Right atrium auricular region (tissue), 2 donors: ENCODE data around the gene METTL14. TPM values are rescaled to one million over a fixed set of nuclear protein-coding genes. Genes with fewer than 3 reads are reported as not detected.

Experiments used
- DNase-seq: peaks from one replicate; pipeline ENCODE4 v3.0.0-alpha.2; 2019; ENCODE audit warnings: low spot score
- H3K27ac ChIP-seq, 2 donors: fragments of 200-600 bp; sonication (generic); 1 replicate in 1 of 2; 2 replicates in 1 of 2; pipeline ENCODE4 v1.5.1; 2016 to 2019
- H3K27me3 ChIP-seq, 2 donors: fragments of 200-600 bp; sonication (generic); one replicate each; pipeline versions ENCODE4 v1.5.1 to v1.6.0; 2017 to 2019
- H3K36me3 ChIP-seq: fragments of 200-600 bp; sonication (generic); one replicate; pipeline ENCODE4 v1.5.1; 2016
- H3K4me1 ChIP-seq, 2 donors: fragments of 200-600 bp; sonication (generic); one replicate each; pipeline versions ENCODE4 v1.5.1 to v1.6.0; 2017 to 2019
- H3K4me3 ChIP-seq, 2 donors: fragments of 200-600 bp; sonication (generic); 1 replicate in 1 of 2; 2 replicates in 1 of 2; pipeline ENCODE4 v1.5.1; 2017 to 2019; ENCODE audit warnings: mild to moderate bottlenecking in 1 of 2, moderate library complexity in 1 of 2
- H3K9me3 ChIP-seq, 2 donors: fragments of 200-600 bp; sonication (generic); one replicate each; pipeline ENCODE4 v1.5.1; 2019
- CTCF ChIP-seq, 2 donors: fragments of 200-600 bp; sonication (generic); IDR thresholded peaks; one replicate each; pipeline ENCODE4 v1.5.1; 2019; ENCODE audit warnings: antibody characterized with exemption in 2 of 2
- total RNA-seq, 2 donors: library from RNA; depleted of rRNA; stranded (reverse); fragments of >200 nt; gene quantifications; one replicate each; pipeline ENCODE4 v1.1.0, GENCODE V29; 2016

The METTL14 gene
- total RNA-seq, 2 donors from 2014 or later, result 20.3 to 21.7 TPM

DNA sequence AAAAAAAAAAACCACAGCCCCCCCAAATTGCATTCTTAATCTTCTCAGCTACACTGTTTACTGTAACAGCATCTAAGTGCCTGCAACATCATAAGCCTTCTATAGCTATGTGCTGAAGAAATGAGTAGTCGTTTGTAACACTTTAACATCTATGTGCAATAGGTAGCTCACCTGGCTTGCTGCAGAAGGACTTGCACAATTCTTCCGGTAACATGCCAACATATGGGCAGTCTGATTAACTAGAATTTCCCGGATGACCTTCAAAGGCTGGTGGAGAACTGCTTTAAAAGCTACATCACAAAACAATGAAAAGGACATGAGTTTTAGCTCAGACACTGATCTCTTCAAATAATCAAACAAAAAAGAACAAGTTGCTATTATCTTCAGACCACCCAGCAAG lies 52.9 kb downstream of the METTL14 start:
- H3K4me3 ChIP-seq, result no peak overlapping the region
- peaks cover 59% of the 10 kb centered on the region for H3K36me3 ChIP-seq
- DNase-seq, result no peak
- no peaks in the 10 kb centered on the region for H3K27me3 ChIP-seq
- H3K4me1 ChIP-seq, result peaks cover 0 to 10% of the 10 kb centered on the region in 2 donors
- H3K9me3 ChIP-seq, result no peaks in the 10 kb centered on the region
- H3K27ac ChIP-seq, result no peak overlapping the region
- TF ChIP-seq CTCF (IDR thresholded peaks at IDR 0.05), result no peak

DNA sequence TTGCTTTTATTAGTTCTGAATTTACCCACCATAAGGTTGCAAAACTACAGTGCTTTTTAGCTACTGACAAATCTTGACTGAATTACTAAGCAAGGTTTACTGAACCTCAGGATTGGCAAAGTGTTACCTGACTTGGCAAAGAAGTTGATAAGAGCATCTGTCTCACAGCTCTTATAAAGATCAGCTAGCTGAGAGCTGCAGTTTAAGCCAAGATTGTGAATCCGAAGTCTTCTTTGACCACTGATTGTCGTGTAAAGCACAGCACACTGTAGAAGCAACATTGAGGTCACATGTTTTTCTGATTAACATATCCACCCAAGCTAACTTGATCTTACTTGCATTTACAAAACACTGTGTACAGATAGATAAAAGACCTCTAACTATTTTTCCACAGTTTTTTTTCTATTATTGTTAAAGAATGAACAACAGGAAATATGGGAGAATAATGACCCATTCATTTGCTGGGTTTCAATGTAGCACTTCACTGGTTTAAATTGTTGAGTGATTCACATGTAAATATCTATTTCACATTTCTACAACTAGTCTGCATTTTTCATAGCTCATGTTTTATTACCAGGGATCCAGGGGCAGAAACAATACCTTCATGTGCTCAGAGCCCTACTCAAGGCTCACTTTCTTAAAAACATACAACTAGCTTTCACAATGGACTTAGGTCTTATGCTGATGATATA lies 54.0 kb downstream of the METTL14 start:
- no peak for DNase-seq
- Histone ChIP-seq H3K4me3 (no peak overlapping the region), H3K36me3 (peaks cover 66% of the 10 kb centered on the region), H3K27ac (no peak overlapping the region), H3K27me3 (no peaks in the 10 kb centered on the region), H3K9me3 (no peaks in the 10 kb centered on the region), H3K4me1 (peaks cover 0 to 10% of the 10 kb centered on the region in 2 donors)
- no peak for TF ChIP-seq CTCF (IDR thresholded peaks at IDR 0.05)

- Histone ChIP-seq H3K27ac (peak overlapping the region in 1 of 2 donors; percentile 60), H3K4me3 (no peak overlapping the region), H3K9me3 (no peaks in the 10 kb centered on the region), H3K4me1 (peaks cover 0 to 17% of the 10 kb centered on the region in 2 donors), H3K27me3 (no peaks in the 10 kb centered on the region), H3K36me3 (peaks cover 66% of the 10 kb centered on the region)
- peak; percentile 28 to 58 for TF ChIP-seq CTCF (IDR thresholded peaks at IDR 0.05)
- no peak for DNase-seq
These were observed 55.7 kb downstream of the METTL14 start for GRCh38 chr4:118740869-118741268.

DNA sequence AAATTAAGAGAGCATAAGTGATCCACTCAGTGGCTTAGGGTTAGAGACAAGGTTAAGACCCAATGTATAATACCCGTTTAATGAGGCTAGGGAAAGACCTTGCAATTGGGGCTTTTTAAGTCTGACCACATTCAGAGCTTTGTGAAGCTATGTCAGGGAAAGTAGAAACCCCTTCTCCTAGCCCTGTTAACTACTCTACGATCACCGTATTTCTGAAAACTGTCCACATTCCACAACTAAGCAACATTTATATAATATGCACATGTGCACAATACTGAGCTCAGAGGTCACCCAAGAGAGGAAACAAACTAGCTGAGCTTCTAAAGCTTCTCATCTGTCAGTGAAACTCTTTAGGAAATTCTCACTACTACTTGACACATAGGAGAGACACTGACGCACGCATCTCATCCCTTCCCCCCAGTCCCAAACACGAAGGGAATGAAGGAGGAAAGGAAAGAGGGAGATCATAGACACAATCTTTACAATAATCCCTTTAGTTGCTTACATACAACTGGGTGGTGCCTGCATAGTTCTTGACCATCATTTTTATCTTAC lies 56.2 kb downstream of the METTL14 start:
- Histone ChIP-seq H3K36me3 (peaks cover 61% of the 10 kb centered on the region), H3K9me3 (no peaks in the 10 kb centered on the region), H3K27me3 (no peaks in the 10 kb centered on the region), H3K4me1 (peaks cover 0 to 22% of the 10 kb centered on the region in 2 donors), H3K4me3 (no peak overlapping the region), H3K27ac (peak overlapping the region; percentile 58 to 60)
- no peak for DNase-seq
- no peak for TF ChIP-seq CTCF (IDR thresholded peaks at IDR 0.05)

GRCh38 chr4:118742050-118742449 lies 56.9 kb downstream of the METTL14 start:
- Histone ChIP-seq H3K36me3 (peaks cover 55% of the 10 kb centered on the region), H3K27ac (peak overlapping the region; percentile 58 to 60)
- TF ChIP-seq CTCF (IDR thresholded peaks at IDR 0.05), result no peak

More at GRCh38 chr4:118742050-118742449, 56.9 kb downstream of the METTL14 start:
- no peaks in the 10 kb centered on the region for H3K27me3 ChIP-seq
- no peaks in the 10 kb centered on the region for H3K9me3 ChIP-seq
- DNase-seq, result no peak
- H3K4me1 ChIP-seq, result peaks cover 0 to 29% of the 10 kb centered on the region in 2 donors
- H3K4me3 ChIP-seq, result no peak overlapping the region
